PC-9 (cell line): ENCODE measurements around the gene TTI1.

ENCODE experiments used
- EZH2 ChIP-seq: fragments of 200-600 bp; sonication (generic); IDR thresholded peaks from 2 replicates; pipeline ENCODE4 v1.8.0; 2017; ENCODE audit warnings: antibody characterized with exemption, low read depth
- TF ChIP-seq, protein P1 (sequence below): fragments of 200-600 bp; sonication (generic); conservative IDR thresholded peaks from 2 replicates; pipeline ENCODE4 v1.6.1; 2017; ENCODE audit warnings: mixed run types, antibody characterized with exemption, mild to moderate bottlenecking, moderate library complexity

DNA sequence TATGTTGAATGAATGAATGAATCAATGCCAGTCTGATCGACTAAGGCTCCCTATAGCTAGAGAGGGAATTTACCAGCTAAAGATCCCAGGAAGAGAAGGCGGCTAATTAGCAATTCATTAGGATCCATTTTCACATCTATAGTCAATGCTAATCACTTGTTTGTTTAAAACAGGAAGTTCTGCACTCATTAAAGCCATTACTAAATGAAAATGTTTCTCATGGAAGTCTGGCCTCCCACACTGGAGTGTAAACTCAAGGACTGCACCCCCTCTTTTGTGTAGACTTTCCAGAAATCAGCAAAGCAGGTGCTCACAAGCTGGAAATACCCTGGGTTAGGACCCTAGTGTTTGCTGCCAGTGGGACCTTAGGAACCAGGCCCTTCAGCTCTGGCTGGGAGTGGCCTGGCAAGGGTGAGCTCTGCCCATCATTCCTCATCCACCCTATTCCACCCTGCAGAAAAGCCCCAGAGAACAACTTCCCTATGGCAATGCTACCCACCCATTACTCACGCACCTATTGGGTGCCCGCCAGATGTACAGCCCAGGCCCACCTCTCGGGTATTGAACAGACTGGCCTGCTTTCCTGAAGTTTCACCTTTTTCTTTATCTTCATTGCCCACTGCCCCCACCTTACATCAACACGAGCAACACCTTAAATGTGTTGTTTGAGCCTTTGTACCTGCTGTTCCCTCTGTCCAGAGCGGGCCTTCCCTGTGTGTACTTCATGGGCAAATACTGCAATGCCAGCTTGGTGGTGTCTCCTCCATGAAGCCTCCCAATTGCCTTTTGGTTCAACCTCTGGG is 60.8 kb downstream of the TTI1 start:
- TF ChIP-seq, protein P1, sequence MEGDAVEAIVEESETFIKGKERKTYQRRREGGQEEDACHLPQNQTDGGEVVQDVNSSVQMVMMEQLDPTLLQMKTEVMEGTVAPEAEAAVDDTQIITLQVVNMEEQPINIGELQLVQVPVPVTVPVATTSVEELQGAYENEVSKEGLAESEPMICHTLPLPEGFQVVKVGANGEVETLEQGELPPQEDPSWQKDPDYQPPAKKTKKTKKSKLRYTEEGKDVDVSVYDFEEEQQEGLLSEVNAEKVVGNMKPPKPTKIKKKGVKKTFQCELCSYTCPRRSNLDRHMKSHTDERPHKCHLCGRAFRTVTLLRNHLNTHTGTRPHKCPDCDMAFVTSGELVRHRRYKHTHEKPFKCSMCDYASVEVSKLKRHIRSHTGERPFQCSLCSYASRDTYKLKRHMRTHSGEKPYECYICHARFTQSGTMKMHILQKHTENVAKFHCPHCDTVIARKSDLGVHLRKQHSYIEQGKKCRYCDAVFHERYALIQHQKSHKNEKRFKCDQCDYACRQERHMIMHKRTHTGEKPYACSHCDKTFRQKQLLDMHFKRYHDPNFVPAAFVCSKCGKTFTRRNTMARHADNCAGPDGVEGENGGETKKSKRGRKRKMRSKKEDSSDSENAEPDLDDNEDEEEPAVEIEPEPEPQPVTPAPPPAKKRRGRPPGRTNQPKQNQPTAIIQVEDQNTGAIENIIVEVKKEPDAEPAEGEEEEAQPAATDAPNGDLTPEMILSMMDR: no peak
- TF ChIP-seq EZH2: no peak
